CD14-positive monocyte (primary cell): ENCODE results near the gene SFT2D2. TPM values are rescaled to one million over a fixed set of nuclear protein-coding genes. Genes with fewer than 3 reads are reported as not detected.
"Not testable (repeated sequence)": the region's sequence is repeated elsewhere in the genome, so short reads cannot be mapped to it uniquely, and the experiment has no call there.

Experiments used
- DNase-seq, 3 donors: peaks; one replicate each; pipeline ENCODE4 v3.0.0-alpha.2; 2011 to 2022
- H2AFZ ChIP-seq: 2 replicates; pipeline ENCODE4 v1.6.0; 2012; ENCODE audit warnings: mild to moderate bottlenecking, low read depth, low read length, inconsistent platforms; ENCODE audit not compliant: insufficient read depth, poor library complexity, severe bottlenecking
- H3K27ac ChIP-seq, 2 donors: 1 replicate in 1 of 2; 2 replicates in 1 of 2; pipeline ENCODE4 v1.5.1; 2012 to 2013; ENCODE audit warnings: low read length in 2 of 2, control low read depth in 1 of 2, inconsistent platforms in 1 of 2, low read depth in 1 of 2, mild to moderate bottlenecking in 1 of 2
- H3K27me3 ChIP-seq, 2 donors: one replicate each; pipeline versions ENCODE4 v1.6.0 to v1.6.1; 2011 to 2013; ENCODE audit warnings: low read length in 2 of 2; ENCODE audit not compliant: control insufficient read depth in 2 of 2, insufficient read depth in 2 of 2
- H3K36me3 ChIP-seq, 2 donors: replicated peaks in 1 of 2; 1 replicate in 1 of 2; 2 replicates in 1 of 2; pipeline versions ENCODE4 v1.5.1 to v1.6.1; 2012 to 2013; ENCODE audit warnings: low read length in 2 of 2, control low read depth in 1 of 2, inconsistent platforms in 1 of 2, mild to moderate bottlenecking in 1 of 2; ENCODE audit not compliant: insufficient read depth in 2 of 2, control insufficient read depth in 1 of 2
- H3K4me1 ChIP-seq, 2 donors: 1 replicate in 1 of 2; 2 replicates in 1 of 2; pipeline versions ENCODE4 v1.5.1 to v1.6.1; 2012 to 2013; ENCODE audit warnings: low read length in 2 of 2, control low read depth in 1 of 2, inconsistent platforms in 1 of 2, mild to moderate bottlenecking in 1 of 2, moderate library complexity in 1 of 2; ENCODE audit not compliant: insufficient read depth in 2 of 2, control insufficient read depth in 1 of 2
- H3K4me2 ChIP-seq: replicated peaks from 2 replicates; pipeline ENCODE3; 2012; ENCODE audit warnings: low read length, moderate library complexity, mild to moderate bottlenecking; ENCODE audit not compliant: poor library complexity, severe bottlenecking; ENCODE audit errors: extremely low read depth
- H3K4me3 ChIP-seq, 3 experiments: fragments of 200-600 bp in 1 of 3; sonication (generic) in 1 of 3; replicated peaks in 1 of 3; 1 replicate in 2 of 3; 2 replicates in 1 of 3; pipeline ENCODE4 v1.5.1; 2011 to 2013; ENCODE audit warnings: low read length in 3 of 3, mild to moderate bottlenecking in 3 of 3, control low read depth in 2 of 3, low read depth in 2 of 3, inconsistent platforms in 1 of 3, moderate library complexity in 1 of 3
- H3K79me2 ChIP-seq: 2 replicates; pipeline ENCODE4 v1.6.0; 2012; ENCODE audit warnings: mild to moderate bottlenecking, control low read depth, inconsistent platforms, low read length, moderate library complexity; ENCODE audit not compliant: insufficient read depth
- H3K9ac ChIP-seq: 2 replicates; pipeline ENCODE4 v1.6.0; 2017; ENCODE audit warnings: low read length, mild to moderate bottlenecking; ENCODE audit not compliant: insufficient read depth, poor library complexity, severe bottlenecking
- H3K9me3 ChIP-seq, 2 donors: replicated peaks in 1 of 2; 1 replicate in 1 of 2; 2 replicates in 1 of 2; pipeline versions ENCODE4 v1.5.1 to v1.6.1; 2012 to 2013; ENCODE audit warnings: low read length in 2 of 2, control low read depth in 1 of 2; ENCODE audit not compliant: control insufficient read depth in 1 of 2, insufficient read depth in 1 of 2
- H4K20me1 ChIP-seq: 2 replicates; pipeline ENCODE4 v1.6.0; 2012; ENCODE audit warnings: mild to moderate bottlenecking, low read length, control low read depth, moderate library complexity; ENCODE audit not compliant: insufficient read depth
- H3K27ac Mint-ChIP-seq, 7 donors: one replicate each; pipeline ENCODE4 v1.8.0; 2020; ENCODE audit warnings: mild to moderate bottlenecking in 7 of 7, mixed read lengths in 7 of 7, moderate library complexity in 6 of 7, inconsistent platforms in 2 of 7
- H3K27me3 Mint-ChIP-seq, 3 donors: one replicate each; pipeline ENCODE4 v1.8.0; 2021 to 2022; ENCODE audit warnings: low read depth in 3 of 3, mild to moderate bottlenecking in 3 of 3, mixed read lengths in 3 of 3, moderate library complexity in 3 of 3, inconsistent platforms in 1 of 3
- H3K36me3 Mint-ChIP-seq, 2 donors: one replicate each; pipeline ENCODE4 v1.8.0; 2020; ENCODE audit warnings: mixed read lengths in 2 of 2, inconsistent platforms in 1 of 2, mild to moderate bottlenecking in 1 of 2
- H3K4me1 Mint-ChIP-seq: one replicate; pipeline ENCODE4 v1.8.0; 2020; ENCODE audit warnings: mild to moderate bottlenecking, mixed read lengths
- H3K4me3 Mint-ChIP-seq, 2 donors: one replicate each; pipeline ENCODE4 v1.8.0; 2020; ENCODE audit warnings: mild to moderate bottlenecking in 2 of 2, mixed read lengths in 2 of 2, moderate library complexity in 1 of 2
- H3K9me3 Mint-ChIP-seq, 7 donors: one replicate each; pipeline ENCODE4 v1.8.0; 2020 to 2022; ENCODE audit warnings: mixed read lengths in 7 of 7, mild to moderate bottlenecking in 6 of 7, moderate library complexity in 6 of 7, inconsistent platforms in 2 of 7
- WGBS: methylation state at CpG from one replicate; pipeline ENCODE4 v1.1.5; 2013; ENCODE audit warnings: missing lambda C conversion rate; ENCODE audit not compliant: insufficient coverage; 5-methylcytosine and 5-hydroxymethylcytosine counted together
- intact Hi-C, 2 donors: fragments of 100-400 bp; cut with micrococcal nuclease; formaldehyde crosslinking; loops; one replicate each; pipeline versions ENCODE4 v1.15.0 to v1.15.1; 2023
- polyA plus RNA-seq, 3 donors: library from polyadenylated mRNA; depleted of rRNA in 1 of 3; unstranded in 2 of 3; stranded (reverse) in 1 of 3; fragments of 300-500 nt in 2 of 3; fragments of >200 nt in 1 of 3; fragmentation: Illumina TruSeq in 2 of 3; gene quantifications; 1 replicate in 2 of 3; 2 replicates in 1 of 3; pipeline ENCODE4 v1.2.3, GENCODE V29; 2012 to 2021
- TF ChIP-seq, protein P1 (sequence below): fragments of 200-600 bp; IDR thresholded peaks from one replicate; pipeline ENCODE4 v1.8.0; 2022; ENCODE audit warnings: antibody characterized with exemption, mild to moderate bottlenecking

The SFT2D2 gene
- polyA plus RNA-seq, 3 donors: 23.7 to 46.6 (median 34.9) TPM

- Mint-ChIP-seq H3K36me3 (peaks cover 12 to 14% of the 10 kb centered on the region in 2 donors), H3K9me3 (peaks cover 0 to 3% (median 0%) of the 10 kb centered on the region in 7 donors), H3K27ac (no peak overlapping the region), H3K4me1 (peaks cover 3% of the 10 kb centered on the region), H3K4me3 (no peak overlapping the region), H3K27me3 (no peaks in the 10 kb centered on the region)
- peak overlapping the region; percentile 82 for H3K9ac ChIP-seq
- TF ChIP-seq, protein P1, sequence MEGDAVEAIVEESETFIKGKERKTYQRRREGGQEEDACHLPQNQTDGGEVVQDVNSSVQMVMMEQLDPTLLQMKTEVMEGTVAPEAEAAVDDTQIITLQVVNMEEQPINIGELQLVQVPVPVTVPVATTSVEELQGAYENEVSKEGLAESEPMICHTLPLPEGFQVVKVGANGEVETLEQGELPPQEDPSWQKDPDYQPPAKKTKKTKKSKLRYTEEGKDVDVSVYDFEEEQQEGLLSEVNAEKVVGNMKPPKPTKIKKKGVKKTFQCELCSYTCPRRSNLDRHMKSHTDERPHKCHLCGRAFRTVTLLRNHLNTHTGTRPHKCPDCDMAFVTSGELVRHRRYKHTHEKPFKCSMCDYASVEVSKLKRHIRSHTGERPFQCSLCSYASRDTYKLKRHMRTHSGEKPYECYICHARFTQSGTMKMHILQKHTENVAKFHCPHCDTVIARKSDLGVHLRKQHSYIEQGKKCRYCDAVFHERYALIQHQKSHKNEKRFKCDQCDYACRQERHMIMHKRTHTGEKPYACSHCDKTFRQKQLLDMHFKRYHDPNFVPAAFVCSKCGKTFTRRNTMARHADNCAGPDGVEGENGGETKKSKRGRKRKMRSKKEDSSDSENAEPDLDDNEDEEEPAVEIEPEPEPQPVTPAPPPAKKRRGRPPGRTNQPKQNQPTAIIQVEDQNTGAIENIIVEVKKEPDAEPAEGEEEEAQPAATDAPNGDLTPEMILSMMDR: no peak
- no peaks in the 10 kb centered on the region for H3K9me3 ChIP-seq
- H3K4me1 ChIP-seq: peaks cover 12 to 16% of the 10 kb centered on the region in 2 donors
- H3K27me3 ChIP-seq: no peaks in the 10 kb centered on the region
- intact Hi-C loops: no loop called here
- H3K36me3 ChIP-seq: peaks cover 13 to 15% of the 10 kb centered on the region in 2 donors
- peak overlapping the region; percentile 92 for H2AFZ ChIP-seq
- peak overlapping the region in 1 of 2 donors; percentile 89 for H3K27ac ChIP-seq
- peaks cover 56% of the 10 kb centered on the region for H3K79me2 ChIP-seq
- 45% methylated on average over 1 of the region's 2 CpGs for WGBS
- peak overlapping the region; percentile 96 for H3K4me2 ChIP-seq
- peak overlapping the region in 2 of 3 experiments; percentile 60 to 94 for H3K4me3 ChIP-seq
- H4K20me1 ChIP-seq: peaks cover 3% of the 10 kb centered on the region
- DNase-seq: no peak
Measured at GRCh38 chr1:168180148-168180524, 45.7 kb upstream of the SFT2D2 start.

GRCh38 chr1:168181063-168181720, 44.6 kb upstream of the SFT2D2 start:
- peaks cover 17 to 24% of the 10 kb centered on the region in 2 donors for H3K36me3 Mint-ChIP-seq
- intact Hi-C loops, H3K27ac Mint-ChIP-seq, H3K27me3 Mint-ChIP-seq, H3K9me3 ChIP-seq, H3K4me1 Mint-ChIP-seq, H4K20me1 ChIP-seq, H3K4me3 ChIP-seq, H2AFZ ChIP-seq, H3K4me3 Mint-ChIP-seq, H3K4me2 ChIP-seq, H3K9me3 Mint-ChIP-seq, H3K9ac ChIP-seq, H3K27me3 ChIP-seq, DNase-seq, H3K27ac ChIP-seq: not testable (repeated sequence)
- H3K79me2 ChIP-seq: peaks cover 59% of the 10 kb centered on the region
- WGBS: 100% methylated on average over 2 of the region's 15 CpGs
- H3K4me1 ChIP-seq: peaks cover 12 to 16% of the 10 kb centered on the region in 2 donors
- H3K36me3 ChIP-seq: peaks cover 13 to 22% of the 10 kb centered on the region in 2 donors
